Measurements from ENCODE around the gene JCAD. TPM values are rescaled to one million over a fixed set of nuclear protein-coding genes. Genes with fewer than 3 reads are reported as not detected.

JCAD gene
- polyA plus RNA-seq, 1 donor from 2014 or later = 2.3 TPM

- TF ChIP-seq REST (IDR thresholded peaks at IDR 0.05; ENCODE audit: borderline replicate concordance) = no peak
- no peak for TF ChIP-seq POLR2AphosphoS5 (IDR thresholded peaks at IDR 0.05)
- TF ChIP-seq CTCF (IDR thresholded peaks at IDR 0.05; ENCODE audit: poor library complexity, severe bottlenecking) = no peak
- TF ChIP-seq SMC3 (conservative IDR thresholded peaks at IDR 0.05; ENCODE audit: poor library complexity) = no peak
- no peak for TF ChIP-seq TAF1 (IDR thresholded peaks at IDR 0.05; ENCODE audit: low read depth)
- no peak for TF ChIP-seq MXI1 (conservative IDR thresholded peaks at IDR 0.05; ENCODE audit: poor library complexity, severe bottlenecking)
- no peak for TF ChIP-seq RAD21 (conservative IDR thresholded peaks at IDR 0.05)
- no peak for TF ChIP-seq EZH2 (IDR thresholded peaks at IDR 0.05; ENCODE audit: borderline replicate concordance, insufficient read depth, low read length, poor library complexity, severe bottlenecking)
- no peak for TF ChIP-seq EP300 (conservative IDR thresholded peaks at IDR 0.05; ENCODE audit: poor library complexity, severe bottlenecking)
- no peaks in the 10 kb centered on the region for H3K79me2 ChIP-seq (replicated peaks; ENCODE audit: insufficient read depth, low read length)
- H3K27me3 ChIP-seq (ENCODE audit: insufficient read depth, low read depth, low read length) = no peaks in the 10 kb centered on the region
- no peaks in the 10 kb centered on the region for H4K20me1 ChIP-seq (ENCODE audit: insufficient read depth)
- no peaks in the 10 kb centered on the region for H3K9me3 ChIP-seq (ENCODE audit: low read length)
- H3K9me2 ChIP-seq (ENCODE audit: insufficient read depth, low read length) = no peaks in the 10 kb centered on the region
- H3F3A ChIP-seq (ENCODE audit: insufficient read depth, low read length, poor library complexity, severe bottlenecking) = no peaks in the 10 kb centered on the region
- H3K4me2 ChIP-seq (ENCODE audit: low read length) = no peak overlapping the region
- H3K27ac ChIP-seq (ENCODE audit: low read length) = no peak overlapping the region
- H3K4me3 ChIP-seq (ENCODE audit: low read length) = no peak overlapping the region
- no peak overlapping the region for H2AFZ ChIP-seq (ENCODE audit: low read depth, low read length)
- no peak overlapping the region for H3K9ac ChIP-seq (ENCODE audit: low read length)
- H3K36me3 ChIP-seq (ENCODE audit: insufficient read depth, low read length) = no peaks in the 10 kb centered on the region
Measured at GRCh38 chr10:30018496-30018895, 40.9 kb downstream of the JCAD start.

- no peak overlapping the region for H3K4me3 ChIP-seq (ENCODE audit: low read length)
- H2AFZ ChIP-seq (ENCODE audit: low read depth, low read length) = no peak overlapping the region
- no peak overlapping the region for H3K4me2 ChIP-seq (ENCODE audit: low read length)
- TF ChIP-seq REST (IDR thresholded peaks at IDR 0.05; ENCODE audit: borderline replicate concordance) (no peak), CTCF (IDR thresholded peaks at IDR 0.05; ENCODE audit: poor library complexity, severe bottlenecking) (no peak), SMC3 (conservative IDR thresholded peaks at IDR 0.05; ENCODE audit: poor library complexity) (no peak)
- no peaks in the 10 kb centered on the region for H3K79me2 ChIP-seq (replicated peaks; ENCODE audit: insufficient read depth, low read length)
- H3K27me3 ChIP-seq (ENCODE audit: insufficient read depth, low read depth, low read length) = no peaks in the 10 kb centered on the region
- H3K9me3 ChIP-seq (ENCODE audit: low read length) = no peaks in the 10 kb centered on the region
- no peak overlapping the region for H3K27ac ChIP-seq (ENCODE audit: low read length)
- H3K9ac ChIP-seq (ENCODE audit: low read length) = no peak overlapping the region
- no peaks in the 10 kb centered on the region for H3K36me3 ChIP-seq (ENCODE audit: insufficient read depth, low read length)
- H4K20me1 ChIP-seq (ENCODE audit: insufficient read depth) = no peaks in the 10 kb centered on the region
- no peaks in the 10 kb centered on the region for H3F3A ChIP-seq (ENCODE audit: insufficient read depth, low read length, poor library complexity, severe bottlenecking)
- no peaks in the 10 kb centered on the region for H3K9me2 ChIP-seq (ENCODE audit: insufficient read depth, low read length)
Measured at GRCh38 chr10:30017966-30018365, 41.4 kb downstream of the JCAD start.
